Activated naive CD8-positive, alpha-beta T cell (primary cell): ENCODE measurements around the gene MAN1A2.

Source experiments
- H3K27ac Mint-ChIP-seq: one replicate; pipeline ENCODE4 v1.8.0; 2021; ENCODE audit warnings: mixed read lengths
- H3K27me3 Mint-ChIP-seq: one replicate; pipeline ENCODE4 v1.8.0; 2021; ENCODE audit warnings: mixed read lengths
- H3K36me3 Mint-ChIP-seq: one replicate; pipeline ENCODE4 v1.8.0; 2021; ENCODE audit warnings: mixed read lengths
- H3K4me1 Mint-ChIP-seq: one replicate; pipeline ENCODE4 v1.8.0; 2021; ENCODE audit warnings: low read depth, mixed read lengths
- H3K4me3 Mint-ChIP-seq: one replicate; pipeline ENCODE4 v1.8.0; 2021; ENCODE audit warnings: mild to moderate bottlenecking, mixed read lengths
- H3K9me3 Mint-ChIP-seq: one replicate; pipeline ENCODE4 v1.8.0; 2021; ENCODE audit warnings: low read depth, mixed read lengths

The MAN1A2 gene

GRCh38 chr1:117573386-117574023 is 206.3 kb downstream of the MAN1A2 start:
- H3K9me3 Mint-ChIP-seq = no peaks in the 10 kb centered on the region
- H3K4me1 Mint-ChIP-seq = peaks cover 24% of the 10 kb centered on the region
- H3K27me3 Mint-ChIP-seq = no peaks in the 10 kb centered on the region
- no peaks in the 10 kb centered on the region for H3K36me3 Mint-ChIP-seq
- no peak overlapping the region for H3K4me3 Mint-ChIP-seq
- no peak overlapping the region for H3K27ac Mint-ChIP-seq

DNA sequence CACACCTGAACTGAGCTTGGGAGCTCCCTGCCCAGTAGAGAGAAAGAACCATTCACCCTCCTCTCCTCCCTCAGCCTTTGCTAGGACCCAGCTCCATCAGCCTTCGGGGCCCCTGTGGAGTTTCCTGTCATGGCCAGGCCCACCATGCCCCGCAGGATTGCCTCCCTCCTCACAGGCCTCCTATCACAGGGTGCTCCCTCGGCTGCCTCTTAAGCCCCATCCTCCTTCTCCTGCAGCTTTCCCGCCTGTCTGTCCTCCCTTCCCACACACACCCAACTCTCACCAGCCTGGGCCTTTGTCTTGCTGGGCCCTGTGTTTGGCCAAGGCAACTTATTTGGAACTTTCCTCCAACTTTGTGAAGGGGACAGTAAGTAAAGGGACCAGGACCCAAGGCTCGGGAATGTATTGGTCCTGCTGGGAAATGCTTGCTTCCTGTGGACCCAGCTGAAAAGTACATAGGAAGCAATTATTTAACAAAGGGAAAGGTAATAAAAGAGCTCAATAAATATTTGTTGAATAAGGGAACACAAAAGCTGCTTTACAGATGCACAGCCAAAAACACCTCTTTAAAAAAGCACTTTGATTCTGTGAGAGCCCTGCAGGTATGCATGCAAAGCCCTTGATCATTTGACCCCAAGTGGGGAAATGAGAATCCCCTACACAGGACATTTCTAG is 207.0 kb downstream of the MAN1A2 start:
- Mint-ChIP-seq H3K4me1 (peaks cover 24% of the 10 kb centered on the region), H3K36me3 (no peaks in the 10 kb centered on the region), H3K27me3 (no peaks in the 10 kb centered on the region), H3K4me3 (no peak overlapping the region), H3K9me3 (no peaks in the 10 kb centered on the region), H3K27ac (no peak overlapping the region)

- H3K4me1 Mint-ChIP-seq = peaks cover 24% of the 10 kb centered on the region
- no peaks in the 10 kb centered on the region for H3K36me3 Mint-ChIP-seq
- H3K27me3 Mint-ChIP-seq = no peaks in the 10 kb centered on the region
- H3K9me3 Mint-ChIP-seq = no peaks in the 10 kb centered on the region
- H3K4me3 Mint-ChIP-seq = no peak overlapping the region
- no peak overlapping the region for H3K27ac Mint-ChIP-seq
Measured at GRCh38 chr1:117575586-117576225, 208.5 kb downstream of the MAN1A2 start.

DNA sequence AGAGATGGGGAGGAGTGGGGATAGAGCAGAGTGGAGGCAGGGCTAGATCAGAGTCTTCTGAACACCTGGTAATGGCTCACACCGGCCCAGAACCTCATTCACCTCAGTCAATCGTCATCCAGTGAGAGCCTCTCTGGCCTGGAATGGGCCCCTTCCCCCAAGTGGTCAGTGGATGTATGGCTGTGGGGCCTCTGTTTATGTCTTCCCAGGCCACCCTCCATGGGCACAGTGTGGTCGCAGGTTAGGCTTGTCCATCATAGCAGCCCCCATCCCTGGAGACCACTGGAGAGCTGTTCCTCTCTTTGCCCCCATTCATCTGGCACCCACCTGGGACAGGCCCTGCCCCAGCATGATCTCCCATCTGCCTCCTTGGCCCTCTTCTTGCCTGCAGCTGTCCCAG is 209.0 kb downstream of the MAN1A2 start:
- Mint-ChIP-seq H3K4me3 (no peak overlapping the region), H3K27ac (no peak overlapping the region)

DNA sequence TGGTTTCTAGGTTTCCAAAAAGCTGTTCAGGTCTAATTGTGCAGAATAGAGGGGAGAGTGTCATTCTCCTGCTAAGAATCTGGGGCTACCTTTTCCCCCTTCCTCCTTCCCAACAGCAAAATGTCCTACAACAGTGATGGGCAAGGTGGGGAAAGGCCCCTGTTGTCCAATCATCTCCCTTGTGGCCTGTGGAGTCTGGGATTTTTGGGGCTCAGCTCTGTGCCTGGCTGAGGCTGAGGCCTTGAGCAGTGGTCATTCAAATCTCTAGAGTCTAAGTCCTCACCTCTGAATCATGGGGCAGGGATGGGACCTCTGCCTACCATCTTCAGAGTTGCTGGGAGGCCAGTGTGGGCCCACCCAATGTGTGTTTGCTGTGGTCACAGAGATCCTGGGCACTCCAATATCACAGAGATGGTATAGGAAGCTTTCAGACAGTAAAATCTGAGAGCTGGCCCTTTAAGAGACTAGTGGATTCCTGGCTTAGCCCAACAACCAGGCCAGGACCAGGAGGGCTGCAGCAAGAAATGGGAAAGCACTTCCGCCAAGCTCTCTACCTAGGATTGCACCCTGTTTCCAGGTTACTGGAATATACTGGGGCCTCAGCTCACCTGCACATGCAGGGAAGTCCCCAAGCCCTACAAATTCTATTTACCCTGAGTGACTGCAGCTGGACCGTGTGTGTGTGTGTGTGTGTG is 210.1 kb downstream of the MAN1A2 start:
- Mint-ChIP-seq H3K27ac (no peak overlapping the region), H3K36me3 (no peaks in the 10 kb centered on the region), H3K4me3 (no peak overlapping the region), H3K4me1 (peaks cover 16% of the 10 kb centered on the region), H3K9me3 (no peaks in the 10 kb centered on the region), H3K27me3 (no peaks in the 10 kb centered on the region)

More for the DNA sequence above, 209.0 kb downstream of the MAN1A2 start:
- Mint-ChIP-seq H3K36me3 (no peaks in the 10 kb centered on the region), H3K4me1 (peaks cover 24% of the 10 kb centered on the region), H3K9me3 (no peaks in the 10 kb centered on the region), H3K27me3 (no peaks in the 10 kb centered on the region)

DNA sequence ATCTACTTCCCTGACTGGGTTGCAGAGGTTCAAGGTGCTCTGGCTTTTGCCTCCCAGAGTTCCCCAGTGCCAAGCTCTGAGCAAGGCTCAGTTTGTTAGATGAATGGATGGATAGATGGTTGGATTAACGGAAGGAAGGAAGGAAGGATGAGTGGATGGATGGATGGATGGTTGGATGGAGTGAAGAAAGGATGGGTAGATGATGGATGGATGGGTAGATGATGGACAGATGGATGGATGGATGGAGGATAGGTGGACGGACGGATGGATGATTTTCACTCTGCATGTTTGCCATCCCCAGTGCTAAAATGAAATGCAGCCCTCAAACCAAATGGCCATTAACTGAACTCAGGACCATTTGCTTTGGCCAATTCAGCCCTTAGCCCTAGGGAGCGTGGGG is 211.2 kb downstream of the MAN1A2 start:
- H3K36me3 Mint-ChIP-seq = no peaks in the 10 kb centered on the region
- H3K9me3 Mint-ChIP-seq = no peaks in the 10 kb centered on the region
- H3K4me1 Mint-ChIP-seq = peaks cover 5% of the 10 kb centered on the region
- H3K4me3 Mint-ChIP-seq = no peak overlapping the region
- no peak overlapping the region for H3K27ac Mint-ChIP-seq
- H3K27me3 Mint-ChIP-seq = no peaks in the 10 kb centered on the region
